ENCODE measurements around the gene ST3GAL3. TPM values are rescaled to one million over a fixed set of nuclear protein-coding genes. Genes with fewer than 3 reads are reported as not detected.

ST3GAL3 gene
- total and polyA plus RNA-seq, 2 of the 13 experiments (the other 11 are each of a cell fraction or from before 2014, with no cell fraction given), result 5.1 to 8.1 TPM

DNA sequence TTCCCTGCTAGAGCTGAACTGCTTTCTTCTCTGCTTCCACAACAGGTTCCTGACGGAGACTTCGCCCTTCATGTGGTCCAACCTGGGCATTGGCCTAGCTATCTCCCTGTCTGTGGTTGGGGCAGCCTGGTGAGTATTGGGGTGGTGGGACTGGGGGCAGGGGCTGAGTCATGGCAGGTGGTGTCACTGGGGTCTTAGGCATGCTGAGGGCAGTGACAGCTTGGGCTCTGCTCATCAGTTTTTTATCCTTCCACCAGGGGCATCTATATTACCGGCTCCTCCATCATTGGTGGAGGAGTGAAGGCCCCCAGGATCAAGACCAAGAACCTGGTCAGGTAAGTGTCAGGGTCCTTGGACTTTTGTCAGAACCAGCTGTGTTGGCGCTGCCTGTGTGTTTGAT lies 268.7 kb downstream of the ST3GAL3 start:
- POLR2A ChIA-PET, result interaction anchor here (1.2 to 4.1 kb wide), 5 partner anchors 11 to 56 kb away, joined by 3 to 20 read pairs (median 10); partner anchors contain the start of genes IPO13 and SLC6A9
- H3K9ac ChIP-seq (ENCODE audit: insufficient read depth, low read depth, low read length), result peak overlapping the region; percentile 86
- peak overlapping the region; percentile 99 for H3K4me2 ChIP-seq (ENCODE audit: low read depth, low read length)
- peaks cover 58% of the 10 kb centered on the region for H3K4me1 ChIP-seq (ENCODE audit: insufficient read depth, low read length)
- in situ Hi-C loops (cut with HindIII; ENCODE audit: extremely low pct_ligation_motif_present, low pct_unique_long_range_greater_than_20kb), result no loop called here
- H4K20me1 ChIP-seq (ENCODE audit: insufficient read depth, low read length), result peaks cover 4% of the 10 kb centered on the region; the same call in 1 of the 2 replicates
- ATAC-seq (no peak), DNase-seq (ENCODE audit: low spot score) (no peak), FAIRE-seq (no peak)
- H2AFZ ChIP-seq (ENCODE audit: low read length), result no peak overlapping the region
- TF ChIP-seq ARID4A (CRISPR knock-in tag; IDR thresholded peaks at IDR 0.05; ENCODE audit: borderline replicate concordance), result no peak
- peak; percentile 13; the same call in 1 of the 2 replicates for TF ChIP-seq POLR2G (IDR thresholded peaks at IDR 0.05; ENCODE audit: low read depth, low read length)
- H3K9me3 ChIP-seq (ENCODE audit: low read length), result no peaks in the 10 kb centered on the region
- WGBS (ENCODE audit: low lambda C conversion rate), result 81% methylated on average over 4 of the region's 4 CpGs
- H3K27me3 ChIP-seq (ENCODE audit: control insufficient read depth in 1 of 2, insufficient read depth in 2 of 2, low read length in 2 of 2), result no peaks in the 10 kb centered on the region
- intact Hi-C loops (cut with micrococcal nuclease; ENCODE audit: unreplicated experiment), result no loop called here
- no TSS peak for BruUV-seq (replicated peaks)
- CTCF ChIA-PET (ENCODE audit: low intra/inter-chr PET ratio, low total read pairs), result no interaction called here
- H3K4me3 ChIP-seq (replicated peaks in 1 of 3; ENCODE audit: insufficient read depth in 1 of 3, low read depth in 2 of 3, low read length in 3 of 3), result peak overlapping the region; percentile 95 to 96 (median 95)
- peak overlapping the region; percentile 75 for H3K27ac ChIP-seq (ENCODE audit: extremely low read length, insufficient read depth, low read length)
- peaks cover 39% of the 10 kb centered on the region for H3K79me2 ChIP-seq (ENCODE audit: insufficient read depth, low read length)
- H3K36me3 ChIP-seq (replicated peaks in 1 of 2; ENCODE audit: control insufficient read depth in 1 of 2, insufficient read depth in 2 of 2, low read length in 2 of 2), result peaks cover 3 to 14% of the 10 kb centered on the region in 2 experiments

DNA sequence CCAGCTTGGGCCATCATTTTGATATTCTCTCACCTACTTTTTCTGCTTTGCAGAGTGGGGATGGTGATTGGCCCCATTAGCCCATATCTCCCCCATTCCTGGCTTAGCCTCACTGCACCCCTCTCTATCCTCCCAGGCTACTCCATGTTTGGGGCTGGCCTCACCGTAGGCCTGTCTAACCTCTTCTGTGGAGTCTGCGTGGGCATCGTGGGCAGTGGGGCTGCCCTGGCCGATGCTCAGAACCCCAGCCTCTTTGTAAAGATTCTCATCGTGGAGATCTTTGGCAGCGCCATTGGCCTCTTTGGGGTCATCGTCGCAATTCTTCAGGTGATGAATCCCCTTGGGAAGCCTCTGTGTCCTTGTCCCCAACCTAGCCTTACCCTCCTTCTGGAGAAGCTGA lies 269.6 kb downstream of the ST3GAL3 start:
- Histone ChIP-seq H4K20me1 (ENCODE audit: insufficient read depth, low read length) (peaks cover 4% of the 10 kb centered on the region; the same call in 1 of the 2 replicates), H3K9me3 (ENCODE audit: low read length) (no peaks in the 10 kb centered on the region), H3K4me3 (replicated peaks in 1 of 3; ENCODE audit: insufficient read depth in 1 of 3, low read depth in 2 of 3, low read length in 3 of 3) (no peak overlapping the region), H3K79me2 (ENCODE audit: insufficient read depth, low read length) (peaks cover 47% of the 10 kb centered on the region), H3K36me3 (replicated peaks in 1 of 2; ENCODE audit: control insufficient read depth in 1 of 2, insufficient read depth in 2 of 2, low read length in 2 of 2) (peaks cover 5 to 16% of the 10 kb centered on the region in 2 experiments), H3K27ac (ENCODE audit: extremely low read length, insufficient read depth, low read length) (no peak overlapping the region), H3K4me1 (ENCODE audit: insufficient read depth, low read length) (peaks cover 63% of the 10 kb centered on the region), H3K4me2 (ENCODE audit: low read depth, low read length) (0 out of 2 replicates have a peak overlapping the region, but pooled peaks have one; percentile 9), H3K27me3 (ENCODE audit: control insufficient read depth in 1 of 2, insufficient read depth in 2 of 2, low read length in 2 of 2) (no peaks in the 10 kb centered on the region), H2AFZ (ENCODE audit: low read length) (no peak overlapping the region), H3K9ac (ENCODE audit: insufficient read depth, low read depth, low read length) (no peak overlapping the region)
- WGBS (ENCODE audit: low lambda C conversion rate), result 100% methylated on average over 8 of the region's 8 CpGs
- BruUV-seq (replicated peaks), result no TSS peak
- in situ Hi-C loops (cut with HindIII; ENCODE audit: extremely low pct_ligation_motif_present, low pct_unique_long_range_greater_than_20kb), result no loop called here
- FAIRE-seq (no peak), ATAC-seq (no peak), DNase-seq (ENCODE audit: low spot score) (no peak)
- ChIA-PET POLR2A (interaction anchor here (1.1 to 2.4 kb wide), 3 partner anchors 11 to 91 kb away, joined by 3 to 32 read pairs (median 11); partner anchors contain the start of gene SLC6A9), CTCF (ENCODE audit: low intra/inter-chr PET ratio, low total read pairs) (no interaction called here)
- intact Hi-C loops (cut with micrococcal nuclease; ENCODE audit: unreplicated experiment), result no loop called here
- no peak for TF ChIP-seq THAP11 (CRISPR knock-in tag; IDR thresholded peaks at IDR 0.05)
- no peak for TF ChIP-seq RCOR2 (CRISPR knock-in tag; IDR thresholded peaks at IDR 0.05)
- TF ChIP-seq, protein P1, sequence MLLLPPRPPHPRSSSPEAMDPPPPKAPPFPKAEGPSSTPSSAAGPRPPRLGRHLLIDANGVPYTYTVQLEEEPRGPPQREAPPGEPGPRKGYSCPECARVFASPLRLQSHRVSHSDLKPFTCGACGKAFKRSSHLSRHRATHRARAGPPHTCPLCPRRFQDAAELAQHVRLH (CRISPR knock-in tag; IDR thresholded peaks at IDR 0.05; ENCODE audit: borderline replicate concordance, low read depth), result no peak
- no peak for TF ChIP-seq TARDBP (CRISPR knock-in tag; IDR thresholded peaks at IDR 0.05)
- 0 out of 2 replicates have a peak, but pooled peaks have one; percentile 19 for TF ChIP-seq ZNF367 (CRISPR knock-in tag; IDR thresholded peaks at IDR 0.05; ENCODE audit: borderline replicate concordance)
- no peak for TF ChIP-seq USF2 (IDR thresholded peaks at IDR 0.05; ENCODE audit: low read depth, low read length)
- TF ChIP-seq USF2 (CRISPR knock-in tag; IDR thresholded peaks at IDR 0.05; ENCODE audit: borderline replicate concordance), result 0 out of 2 replicates have a peak, but pooled peaks have one; percentile 20

All from HepG2 (cell line).